Measurements from ENCODE around the gene TSC2.
"Not testable (repeated sequence)": the region's sequence is repeated elsewhere in the genome, so short reads cannot be mapped to it uniquely, and the experiment has no call there.

DNA sequence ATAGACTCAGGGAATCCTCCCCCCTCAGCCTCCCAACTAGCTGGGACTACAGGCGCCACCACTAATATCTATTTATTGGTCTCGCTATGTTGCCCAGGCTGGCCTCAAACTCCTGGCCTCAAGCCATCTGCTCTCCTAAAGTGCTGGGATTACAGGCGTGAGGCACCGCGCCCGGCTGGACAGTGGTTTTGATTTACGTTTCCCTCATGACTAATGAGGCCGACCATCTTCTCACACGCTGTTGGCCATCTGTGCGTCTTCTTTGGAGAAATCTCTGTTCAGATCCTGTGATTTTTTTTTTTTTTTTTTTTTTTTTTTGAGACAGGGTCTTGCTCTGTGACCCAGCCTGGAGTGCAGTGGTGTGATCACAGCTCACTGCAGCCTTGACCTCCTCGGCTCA lies 81.5 kb downstream of the TSC2 start:
- TF ChIP-seq, protein P1, sequence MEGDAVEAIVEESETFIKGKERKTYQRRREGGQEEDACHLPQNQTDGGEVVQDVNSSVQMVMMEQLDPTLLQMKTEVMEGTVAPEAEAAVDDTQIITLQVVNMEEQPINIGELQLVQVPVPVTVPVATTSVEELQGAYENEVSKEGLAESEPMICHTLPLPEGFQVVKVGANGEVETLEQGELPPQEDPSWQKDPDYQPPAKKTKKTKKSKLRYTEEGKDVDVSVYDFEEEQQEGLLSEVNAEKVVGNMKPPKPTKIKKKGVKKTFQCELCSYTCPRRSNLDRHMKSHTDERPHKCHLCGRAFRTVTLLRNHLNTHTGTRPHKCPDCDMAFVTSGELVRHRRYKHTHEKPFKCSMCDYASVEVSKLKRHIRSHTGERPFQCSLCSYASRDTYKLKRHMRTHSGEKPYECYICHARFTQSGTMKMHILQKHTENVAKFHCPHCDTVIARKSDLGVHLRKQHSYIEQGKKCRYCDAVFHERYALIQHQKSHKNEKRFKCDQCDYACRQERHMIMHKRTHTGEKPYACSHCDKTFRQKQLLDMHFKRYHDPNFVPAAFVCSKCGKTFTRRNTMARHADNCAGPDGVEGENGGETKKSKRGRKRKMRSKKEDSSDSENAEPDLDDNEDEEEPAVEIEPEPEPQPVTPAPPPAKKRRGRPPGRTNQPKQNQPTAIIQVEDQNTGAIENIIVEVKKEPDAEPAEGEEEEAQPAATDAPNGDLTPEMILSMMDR (IDR thresholded peaks at IDR 0.05): not testable (repeated sequence)
- not testable (repeated sequence) for TF ChIP-seq POLR2A (IDR thresholded peaks at IDR 0.05); POLR2AphosphoS5 (IDR thresholded peaks at IDR 0.05); EP300 (IDR thresholded peaks at IDR 0.05; ENCODE audit: low read depth)

All from transverse colon (tissue), 4 donors.